Smooth muscle cell (in vitro differentiated cells): ENCODE measurements around the gene LPCAT3. TPM values are rescaled to one million over a fixed set of nuclear protein-coding genes. Genes with fewer than 3 reads are reported as not detected.

ENCODE experiments used
- DNase-seq: peaks from one replicate; lab custom pipeline; 2025; ENCODE audit not compliant: unreplicated experiment; lab: John Stamatoyannopoulos, UW
- H2AFZ ChIP-seq: fragments of 200-600 bp; sonication (generic); 2 replicates; pipeline ENCODE4 v1.6.0; 2016; ENCODE audit warnings: antibody characterized with exemption, low read depth, mild to moderate bottlenecking
- H3F3A ChIP-seq: fragments of 200-600 bp; sonication (generic); 2 replicates; pipeline ENCODE4 v1.6.0; 2017; ENCODE audit warnings: antibody characterized with exemption, low read depth
- H3K27ac ChIP-seq: fragments of 200-600 bp; sonication (generic); 2 replicates; pipeline ENCODE4 v1.5.1; 2016; ENCODE audit warnings: low read depth, mild to moderate bottlenecking
- H3K27me3 ChIP-seq: fragments of 200-600 bp; sonication (generic); 2 replicates; pipeline ENCODE4 v1.6.1; 2016; ENCODE audit warnings: low read depth, mild to moderate bottlenecking
- H3K36me3 ChIP-seq: fragments of 200-600 bp; sonication (generic); 2 replicates; pipeline ENCODE4 v1.5.1; 2016; ENCODE audit warnings: low read depth
- H3K4me1 ChIP-seq: fragments of 200-600 bp; sonication (generic); 2 replicates; pipeline ENCODE4 v1.5.1; 2016; ENCODE audit warnings: low read depth
- H3K4me2 ChIP-seq: fragments of 200-600 bp; sonication (generic); 2 replicates; pipeline ENCODE4 v1.6.0; 2016; ENCODE audit warnings: mild to moderate bottlenecking
- H3K4me3 ChIP-seq: fragments of 200-600 bp; sonication (generic); 2 replicates; pipeline ENCODE4 v1.5.1; 2016; ENCODE audit warnings: mild to moderate bottlenecking
- H3K79me2 ChIP-seq: fragments of 200-600 bp; sonication (generic); 2 replicates; pipeline ENCODE4 v1.6.0; 2016; ENCODE audit warnings: low read depth, mild to moderate bottlenecking
- H3K9ac ChIP-seq: fragments of 200-600 bp; sonication (generic); 2 replicates; pipeline ENCODE4 v1.6.0; 2016; ENCODE audit warnings: low read depth
- H3K9me3 ChIP-seq: fragments of 200-600 bp; sonication (generic); replicated peaks from 2 replicates; pipeline ENCODE4 v1.5.1; 2016; ENCODE audit warnings: low read depth
- H4K20me1 ChIP-seq: fragments of 200-600 bp; sonication (generic); 2 replicates; pipeline ENCODE4 v1.6.0; 2016; ENCODE audit warnings: low read depth
- CTCF ChIP-seq: fragments of 200-600 bp; sonication (generic); IDR thresholded peaks from 2 replicates; pipeline ENCODE4 v1.5.1; 2017; ENCODE audit warnings: borderline replicate concordance, mild to moderate bottlenecking, antibody characterized with exemption; ENCODE audit not compliant: insufficient read depth, poor library complexity, severe bottlenecking
- WGBS: methylation state at CpG from one replicate; pipeline ENCODE4 v1.1.7; 2016; ENCODE audit warnings: low lambda C conversion rate; 5-methylcytosine and 5-hydroxymethylcytosine counted together
- polyA plus RNA-seq: library from polyadenylated mRNA; unstranded; fragments of >200 nt; fragmentation: Nextera tagmentation; extraction: Ambion mirVana; gene quantifications from 2 replicates; pipeline ENCODE4 v1.2.1, GENCODE V29; 2016
- total RNA-seq: library from RNA; depleted of rRNA; stranded (reverse); fragments of >200 nt; gene quantifications from 2 replicates; pipeline ENCODE4 v1.2.3, GENCODE V29; 2014

The LPCAT3 gene
- total and polyA plus RNA-seq, 2 experiments from 2014 or later: 28.3 to 35.9 TPM

GRCh38 chr12:6946033-6946919 is 72.0 kb downstream of the LPCAT3 start:
- peaks cover 8% of the 10 kb centered on the region for H3F3A ChIP-seq
- no peak overlapping the region for H2AFZ ChIP-seq
- TF ChIP-seq CTCF: no peak
- peaks cover 10% of the 10 kb centered on the region for H3K4me1 ChIP-seq
- H3K36me3 ChIP-seq: no peaks in the 10 kb centered on the region
- H3K27ac ChIP-seq: peak overlapping the region; percentile 13
- H3K27me3 ChIP-seq: no peaks in the 10 kb centered on the region
- DNase-seq: no peak
- H3K4me2 ChIP-seq: peak overlapping the region; percentile 71
- H4K20me1 ChIP-seq: peaks cover 6% of the 10 kb centered on the region
- H3K79me2 ChIP-seq: no peaks in the 10 kb centered on the region
- no peaks in the 10 kb centered on the region for H3K9me3 ChIP-seq
- H3K9ac ChIP-seq: no peak overlapping the region
- peak overlapping the region; percentile 44 for H3K4me3 ChIP-seq
- 28% methylated on average over 32 of the region's 32 CpGs for WGBS

- peaks cover 6% of the 10 kb centered on the region for H4K20me1 ChIP-seq
- H3K4me1 ChIP-seq: peaks cover 10% of the 10 kb centered on the region
- H3K27ac ChIP-seq: no peak overlapping the region
- no peak overlapping the region for H3K4me3 ChIP-seq
- no peak overlapping the region for H2AFZ ChIP-seq
- WGBS: 91% methylated on average over 11 of the region's 11 CpGs
- no peak overlapping the region for H3K9ac ChIP-seq
- no peaks in the 10 kb centered on the region for H3K36me3 ChIP-seq
- no peaks in the 10 kb centered on the region for H3K9me3 ChIP-seq
- no peak for TF ChIP-seq CTCF
- H3K27me3 ChIP-seq: no peaks in the 10 kb centered on the region
- no peak for DNase-seq
- H3F3A ChIP-seq: peaks cover 8% of the 10 kb centered on the region
- no peaks in the 10 kb centered on the region for H3K79me2 ChIP-seq
- H3K4me2 ChIP-seq: no peak overlapping the region
Observed at GRCh38 chr12:6945613-6946012, 72.7 kb downstream of the LPCAT3 start.

- Histone ChIP-seq H3K27me3 (no peaks in the 10 kb centered on the region), H3K36me3 (no peaks in the 10 kb centered on the region), H3F3A (peaks cover 8% of the 10 kb centered on the region), H3K9me3 (no peaks in the 10 kb centered on the region), H3K4me2 (peak overlapping the region; percentile 87), H3K79me2 (no peaks in the 10 kb centered on the region), H3K4me3 (peak overlapping the region; percentile 60), H3K9ac (peak overlapping the region; percentile 92), H3K4me1 (peaks cover 10% of the 10 kb centered on the region), H4K20me1 (peaks cover 6% of the 10 kb centered on the region), H2AFZ (no peak overlapping the region), H3K27ac (peak overlapping the region; percentile 98)
- DNase-seq: peak; percentile 65
- peak; percentile 58 for TF ChIP-seq CTCF
- 5% methylated on average over 48 of the region's 48 CpGs for WGBS
Observed at GRCh38 chr12:6944381-6945186, 73.7 kb downstream of the LPCAT3 start.
